Measurements from ENCODE around the gene ZNF768.
A peak's percentile ranks its signal among the peaks of the same experiment; 100 is the strongest.
"Not testable (repeated sequence)": the region's sequence is repeated elsewhere in the genome, so short reads cannot be mapped to it uniquely, and the experiment has no call there.

Gene ZNF768

DNA sequence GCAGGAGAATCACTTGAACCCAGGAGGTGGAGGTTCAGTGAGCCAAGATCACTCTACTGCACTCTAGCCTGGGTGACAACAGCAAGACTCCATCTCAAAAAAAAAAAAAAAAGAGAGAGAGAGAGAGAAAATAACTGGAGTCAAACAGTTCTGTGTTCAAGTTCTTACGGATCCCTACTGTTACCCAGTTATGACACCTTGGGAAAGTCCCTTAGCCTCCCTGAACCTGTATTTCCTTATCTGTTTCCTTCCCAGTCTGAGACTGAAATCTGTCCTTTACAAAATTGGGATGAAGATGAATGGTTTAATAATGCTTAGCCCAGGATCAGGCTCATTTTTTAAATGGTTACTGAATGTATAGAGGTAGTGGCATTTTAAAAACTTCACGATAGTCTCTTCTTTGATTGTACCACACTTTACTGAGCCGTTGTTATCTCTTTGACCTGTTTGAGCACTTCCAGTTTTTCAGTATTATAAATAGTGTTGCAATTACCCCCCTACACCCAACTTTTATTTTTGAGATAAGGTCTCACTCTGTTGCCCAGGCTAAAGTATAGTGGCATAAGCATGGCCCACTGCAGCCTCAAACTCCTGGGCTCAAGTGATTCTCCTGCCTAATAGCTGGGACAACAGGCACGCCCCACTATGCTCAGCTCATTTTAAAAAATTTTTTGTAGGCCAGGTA, 17.1 kb downstream of the ZNF768 start:
- no peak for DNase-seq

DNA sequence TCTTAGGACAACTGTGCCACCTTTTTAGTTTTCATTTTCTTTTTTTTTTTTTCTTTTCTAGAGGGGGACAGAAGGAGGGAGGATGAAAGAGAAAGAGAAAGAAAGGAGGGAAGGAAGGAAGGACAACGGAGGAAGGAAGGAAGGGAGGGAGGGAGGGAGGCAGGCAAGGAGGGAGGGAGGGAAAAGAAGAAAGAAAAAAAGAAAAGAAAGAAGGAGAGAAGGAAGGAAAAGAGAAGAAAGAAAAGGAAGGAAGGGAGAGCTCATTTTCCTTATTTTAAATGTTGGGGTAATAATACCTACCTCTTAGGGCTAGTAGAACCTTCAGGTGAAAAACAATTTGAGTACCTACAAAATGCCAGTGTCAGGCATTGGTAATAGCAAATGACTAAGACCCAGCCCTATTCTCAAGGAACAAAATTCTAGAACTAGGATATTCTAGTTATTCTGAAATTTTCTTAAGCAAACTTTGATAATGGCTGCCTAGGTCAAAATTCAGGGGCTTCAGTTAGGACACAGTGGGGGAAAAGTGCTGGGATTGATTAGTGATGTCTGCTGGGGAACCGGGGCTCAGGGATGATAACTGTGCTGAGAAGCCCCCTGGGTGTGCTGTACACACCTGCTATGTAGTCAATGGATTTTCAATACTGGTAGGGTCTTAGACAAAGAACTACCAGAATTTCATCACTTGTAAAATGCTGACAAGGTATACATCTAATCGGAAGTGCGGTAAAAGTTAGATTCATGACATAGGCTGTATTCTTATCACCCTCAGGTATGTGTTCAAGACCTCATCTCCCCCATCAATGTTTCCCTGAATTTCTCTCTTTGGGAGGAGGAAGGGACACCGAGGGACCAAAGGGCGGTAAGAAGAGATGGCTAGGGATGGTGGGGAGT, 22.7 kb downstream of the ZNF768 start:
- DNase-seq = no peak

DNA sequence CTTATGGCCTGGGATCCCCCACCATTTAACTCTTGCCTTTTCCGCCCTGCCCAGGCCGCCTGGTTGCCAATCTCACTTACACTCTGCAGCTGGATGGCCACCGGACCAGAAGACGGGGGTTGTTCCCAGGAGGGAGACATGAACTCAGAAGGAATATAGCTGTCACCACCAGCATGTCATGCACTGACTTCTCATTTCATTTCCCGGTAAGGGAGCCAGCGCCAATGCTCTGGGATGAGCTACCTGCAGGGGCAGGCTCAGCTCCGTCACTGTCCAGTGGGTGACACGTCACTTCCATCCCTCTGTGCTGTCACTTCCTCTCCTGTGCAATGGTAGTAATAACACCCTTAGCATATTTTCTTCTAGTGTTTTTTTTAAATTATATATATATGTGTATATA, 27.1 kb downstream of the ZNF768 start:
- no peak for DNase-seq

DNA sequence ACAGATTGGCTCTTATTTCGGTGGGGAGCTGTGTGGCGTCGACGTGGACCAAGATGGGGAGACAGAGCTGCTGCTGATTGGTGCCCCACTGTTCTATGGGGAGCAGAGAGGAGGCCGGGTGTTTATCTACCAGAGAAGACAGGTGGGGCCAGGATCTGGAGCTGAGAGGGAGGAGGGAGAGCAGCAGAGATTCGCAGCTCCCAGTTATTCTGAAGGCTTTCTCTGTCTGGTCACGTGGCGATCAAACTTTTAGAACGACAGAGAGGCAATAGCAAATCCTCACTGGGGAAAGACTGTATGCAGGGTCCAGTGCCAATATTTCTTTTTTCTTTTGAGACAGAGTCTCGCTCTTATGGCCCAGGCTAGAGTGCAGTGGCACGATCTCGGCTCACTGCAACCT, 31.7 kb downstream of the ZNF768 start:
- DNase-seq = no peak

DNA sequence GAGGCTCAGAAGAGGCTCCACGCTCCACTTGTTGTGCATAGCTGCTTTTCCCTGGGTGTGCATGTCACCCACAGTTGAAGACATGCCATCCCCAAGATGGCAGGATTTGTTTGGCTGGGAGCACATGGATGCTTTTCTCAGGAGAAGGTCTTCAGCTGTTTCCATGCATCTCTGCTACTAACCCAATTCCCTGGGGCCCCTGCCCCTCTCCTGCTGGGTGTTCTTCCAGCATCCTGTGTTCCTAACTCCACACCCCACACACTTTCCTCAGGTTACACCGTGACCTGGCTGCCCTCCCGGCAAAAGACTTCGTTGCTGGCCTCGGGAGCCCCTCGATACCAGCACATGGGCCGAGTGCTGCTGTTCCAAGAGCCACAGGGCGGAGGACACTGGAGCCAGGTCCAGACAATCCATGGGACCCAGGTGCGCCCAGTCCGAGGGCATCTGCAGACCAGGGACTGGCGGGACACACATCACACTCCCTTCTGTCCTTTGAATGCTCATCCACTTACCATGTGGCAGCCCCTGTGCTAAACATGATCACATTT, 32.4 kb downstream of the ZNF768 start:
- DNase-seq = no peak

DNA sequence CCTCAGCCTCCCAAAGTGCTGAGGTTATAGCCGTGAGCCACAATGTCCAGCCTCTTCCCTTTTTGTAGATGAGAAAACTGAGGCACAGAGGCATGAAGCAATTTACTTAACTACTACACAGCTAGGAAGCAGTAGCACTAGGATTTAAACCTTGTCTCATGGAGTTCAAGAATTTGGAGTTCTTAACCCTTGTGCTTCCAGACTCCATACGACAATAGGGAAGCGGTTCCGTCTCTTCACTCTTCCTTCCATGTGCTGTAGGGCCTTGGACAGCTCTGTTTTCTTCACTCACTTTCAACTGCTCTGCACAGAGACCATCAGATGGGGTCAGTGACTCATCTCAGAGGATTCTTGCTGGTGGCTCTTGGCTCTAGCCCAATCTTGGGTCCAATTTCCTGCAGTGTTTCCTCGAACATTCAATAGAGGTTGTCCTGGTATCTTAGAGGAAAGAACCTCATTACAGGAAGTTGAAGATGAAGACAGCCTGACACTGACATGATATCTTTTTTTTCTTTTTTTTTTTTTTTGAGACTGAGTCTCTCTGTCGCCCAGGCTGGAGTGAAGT, 34.5 kb downstream of the ZNF768 start:
- DNase-seq = peak in 2 of 6 experiments; percentile 11 to 13

DNA sequence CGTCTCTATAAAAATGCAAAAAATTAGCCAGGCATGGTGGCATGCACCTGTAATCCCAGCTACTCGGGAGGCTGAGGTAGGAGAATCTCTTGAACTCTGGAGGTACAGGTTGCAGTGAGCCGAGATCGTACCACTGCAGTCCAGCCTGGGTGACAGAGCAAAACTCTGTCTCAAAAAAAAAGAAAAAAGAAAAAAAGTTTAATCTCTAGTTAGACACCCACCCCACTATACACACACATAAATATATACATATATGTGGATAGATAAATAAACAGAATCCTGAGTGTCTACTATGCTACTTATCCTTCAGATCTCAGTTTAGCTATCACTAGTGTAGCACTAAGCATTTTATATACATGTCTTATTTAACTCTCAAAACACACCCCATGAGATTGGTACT, 35.1 kb downstream of the ZNF768 start:
- DNase-seq = no peak

DNA sequence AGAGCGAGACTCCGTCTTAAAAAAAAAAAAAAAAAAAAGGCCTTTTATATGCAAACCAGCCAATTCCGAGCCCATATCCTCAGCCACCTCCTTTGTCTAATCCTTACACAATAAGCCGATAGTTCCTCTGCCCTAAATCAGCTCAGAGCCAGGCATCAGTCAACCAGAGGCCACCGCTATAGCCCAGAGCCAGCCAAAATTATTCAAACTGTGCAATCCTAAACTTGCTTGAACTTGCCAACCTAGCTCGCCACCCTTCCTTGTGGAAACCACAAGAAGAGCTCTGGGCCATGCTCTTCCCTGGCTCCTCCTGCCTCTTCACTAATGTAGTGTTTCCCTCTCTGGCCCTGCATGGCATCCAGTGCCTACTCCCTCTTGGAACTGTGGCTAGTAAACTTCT, 36.2 kb downstream of the ZNF768 start:
- DNase-seq = no peak

DNA sequence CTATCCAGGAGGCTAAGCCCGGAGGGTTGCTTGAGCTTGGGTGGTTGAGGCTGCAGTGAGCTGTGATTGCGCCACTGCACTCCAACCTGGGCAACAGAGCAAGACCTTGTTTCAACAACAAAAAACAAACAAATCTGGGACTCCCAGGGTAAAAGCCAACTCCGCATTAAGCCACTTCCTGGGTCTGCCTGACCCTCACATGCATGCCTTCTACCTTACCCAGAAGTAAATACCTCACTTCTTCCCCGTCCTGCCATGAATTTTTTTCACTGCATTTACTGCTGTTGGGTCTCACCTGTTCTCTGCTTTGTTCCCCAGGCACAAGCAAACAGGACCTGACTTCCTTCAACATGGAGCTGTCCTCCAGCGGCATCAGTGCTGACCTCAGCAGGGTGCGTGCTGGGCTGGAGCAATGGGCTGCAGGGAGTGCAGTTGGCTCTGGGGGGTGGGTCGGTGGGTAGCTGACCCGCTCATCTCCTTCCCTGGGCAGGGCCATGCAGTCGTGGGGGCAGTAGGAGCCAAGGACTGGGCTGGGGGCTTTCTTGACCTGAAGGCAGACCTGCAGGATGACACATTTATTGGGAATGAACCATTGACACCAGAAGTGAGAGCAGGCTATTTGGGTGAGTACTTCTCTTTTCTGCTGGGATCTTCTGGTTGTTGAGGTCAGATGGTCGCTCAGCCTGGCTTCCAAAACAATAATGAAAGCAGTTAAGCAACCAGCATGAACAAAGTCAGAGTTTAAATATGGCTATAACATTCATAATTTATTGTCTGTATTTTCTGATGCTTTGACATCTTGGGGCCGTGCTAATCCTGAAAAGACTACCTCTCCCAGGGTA, 37.4 kb downstream of the ZNF768 start:
- DNase-seq = no peak

DNA sequence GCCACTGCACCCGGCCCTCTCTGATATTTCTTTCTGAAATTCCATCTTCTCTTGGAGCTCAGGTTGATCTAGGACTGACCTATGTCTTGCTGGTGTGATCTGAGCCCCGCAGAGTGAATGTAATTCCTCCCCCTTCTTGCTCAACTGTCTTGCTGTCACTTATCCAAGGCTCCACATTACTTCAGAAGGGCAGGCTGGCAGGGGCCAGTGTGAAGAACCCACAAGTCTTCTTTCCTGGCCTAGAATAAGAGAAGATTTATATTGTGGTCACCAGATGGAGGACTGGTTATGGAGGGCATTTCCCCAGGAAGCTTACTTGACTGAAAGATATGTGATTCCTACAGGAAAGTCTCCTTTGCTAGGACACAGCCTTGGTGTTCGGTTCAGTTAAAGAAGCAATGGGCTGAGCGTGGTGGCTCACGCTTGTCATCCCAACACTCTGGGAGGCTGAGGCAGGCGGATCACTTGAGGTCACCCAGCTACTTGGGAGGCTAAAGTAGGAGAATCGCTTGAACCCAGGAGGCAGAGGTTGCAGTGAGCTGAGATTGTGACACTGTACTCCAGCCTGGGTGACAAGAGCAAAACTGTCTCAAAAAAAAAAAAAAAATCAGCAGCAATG, 40.4 kb downstream of the ZNF768 start:
- DNase-seq = no peak

DNA sequence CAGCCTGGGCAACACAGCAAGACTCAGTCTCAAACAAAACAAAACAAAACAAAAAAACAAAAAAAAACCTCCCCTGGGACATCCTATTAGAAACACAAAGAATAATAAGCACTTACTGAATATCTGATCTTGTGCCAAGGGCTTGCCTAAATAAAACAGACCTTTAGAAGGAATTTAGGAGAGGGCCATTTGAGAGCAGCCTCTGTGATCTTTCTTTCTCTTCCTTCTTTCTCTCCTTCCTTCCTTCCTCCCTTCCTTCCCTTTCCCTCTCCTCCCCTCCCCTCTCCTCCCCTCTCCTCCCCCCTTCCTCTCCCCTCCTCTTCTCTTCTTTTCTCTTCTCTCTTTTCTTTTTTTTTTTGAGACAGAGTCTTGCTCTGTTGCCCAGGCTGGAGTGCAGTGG, 41.5 kb downstream of the ZNF768 start:
- no peak for DNase-seq

DNA sequence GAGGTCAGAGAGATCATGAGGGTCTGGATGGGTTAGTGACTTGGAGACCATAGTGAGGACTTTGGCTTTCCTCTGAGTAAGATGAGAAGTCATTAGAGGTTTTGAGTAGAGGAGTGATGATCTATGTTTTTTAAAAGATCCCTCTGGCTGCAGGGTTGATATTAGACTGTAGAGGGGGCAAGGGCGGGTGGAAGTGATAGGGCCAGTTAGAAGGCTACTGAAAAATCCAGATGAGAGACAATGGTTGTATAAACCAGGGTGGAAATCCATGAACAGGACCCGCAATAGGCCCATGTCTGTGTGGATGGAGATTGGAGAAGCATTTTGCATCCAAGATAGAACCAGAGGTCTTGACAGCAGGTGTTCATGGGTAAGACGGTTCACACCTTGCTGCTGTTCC, 44.0 kb downstream of the ZNF768 start:
- peak in 1 of 6 experiments; percentile 3 for DNase-seq

DNA sequence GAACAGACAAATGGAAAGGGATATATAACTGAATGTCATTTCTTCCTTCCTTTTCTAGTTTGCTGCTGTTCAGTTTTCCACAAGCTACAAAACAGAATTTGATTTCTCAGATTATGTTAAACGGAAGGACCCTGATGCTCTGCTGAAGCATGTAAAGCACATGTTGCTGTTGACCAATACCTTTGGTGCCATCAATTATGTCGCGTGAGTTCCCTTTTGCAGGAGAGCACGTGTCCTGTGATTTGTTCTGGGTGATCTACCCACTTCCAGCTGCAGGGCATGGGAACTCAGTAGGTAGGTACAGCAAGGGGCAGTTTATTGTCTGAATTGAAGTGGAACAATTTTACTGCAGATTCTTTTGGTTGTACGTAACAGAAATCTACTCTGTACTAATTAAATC, 45.0 kb downstream of the ZNF768 start:
- no peak for DNase-seq

DNA sequence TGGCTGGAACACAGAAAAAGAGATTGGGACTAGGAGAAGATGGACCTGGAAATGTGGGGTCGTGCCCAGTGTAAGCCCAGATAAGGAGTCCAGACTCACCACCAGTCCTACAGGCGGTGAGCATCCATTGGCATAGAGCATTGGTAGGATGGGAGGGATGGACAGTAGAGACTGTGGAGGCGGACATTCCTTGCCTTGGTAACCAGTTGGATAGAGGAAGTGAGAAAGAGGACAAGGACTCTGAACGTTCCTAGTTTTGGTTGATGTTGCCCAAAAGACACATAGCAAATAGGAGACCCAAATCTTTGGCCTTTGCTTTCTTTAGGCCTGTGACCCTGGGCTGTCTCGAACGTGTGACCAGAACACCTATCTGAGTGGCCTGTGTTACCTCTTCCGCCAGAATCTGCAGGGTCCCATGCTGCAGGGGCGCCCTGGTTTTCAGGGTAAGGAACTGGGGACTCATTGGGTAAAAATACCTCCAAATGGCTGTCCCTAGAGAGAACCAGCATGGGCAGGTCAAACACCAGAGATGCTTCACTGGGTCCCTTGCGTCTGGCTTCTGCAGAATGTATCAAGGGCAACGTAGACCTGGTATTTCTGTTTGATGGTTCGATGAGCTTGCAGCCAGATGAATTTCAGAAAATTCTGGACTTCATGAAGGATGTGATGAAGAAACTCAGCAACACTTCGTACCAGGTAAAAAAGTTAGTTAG, 47.4 kb downstream of the ZNF768 start:
- DNase-seq = no peak

DNA sequence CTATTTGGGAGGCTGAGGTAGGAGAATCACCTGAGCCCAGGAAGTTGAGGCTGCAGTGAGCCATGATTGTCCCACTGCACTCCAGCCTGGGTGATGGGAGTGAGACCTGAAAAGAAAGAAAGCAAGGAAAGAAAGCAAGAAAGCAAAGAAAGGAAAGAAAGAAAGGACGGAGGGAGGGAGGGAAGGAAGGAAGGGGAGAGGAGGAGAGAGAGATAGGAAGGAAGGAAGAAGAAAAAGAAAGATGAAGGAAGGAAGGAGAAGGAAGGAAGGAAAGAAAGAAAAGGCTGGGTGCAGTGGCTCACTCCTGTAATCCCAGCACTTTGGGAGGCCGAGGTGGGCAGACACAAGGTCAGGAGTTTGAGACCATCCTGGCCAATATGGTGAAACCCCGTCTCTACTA, 48.6 kb downstream of the ZNF768 start:
- DNase-seq = not testable (repeated sequence)

DNA sequence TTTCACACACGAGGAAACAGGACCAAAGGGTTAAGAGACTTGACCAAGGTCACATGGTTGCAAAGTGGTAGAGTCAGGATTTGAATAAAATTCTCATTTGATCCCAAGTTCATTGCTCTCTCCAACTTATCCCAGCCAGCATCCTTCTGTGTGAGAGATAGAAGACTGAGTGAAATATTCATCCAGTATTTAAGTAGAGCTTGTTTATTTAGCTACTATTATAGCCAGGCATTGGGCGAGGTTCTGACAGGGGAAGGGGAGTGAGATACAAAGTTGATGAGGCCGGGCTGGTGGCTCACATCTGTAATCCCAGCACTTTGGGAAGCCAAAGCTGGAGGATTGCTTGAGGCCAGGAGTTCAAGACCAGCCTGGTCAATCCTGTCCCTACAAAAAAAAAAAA, 49.4 kb downstream of the ZNF768 start:
- DNase-seq = no peak

DNA sequence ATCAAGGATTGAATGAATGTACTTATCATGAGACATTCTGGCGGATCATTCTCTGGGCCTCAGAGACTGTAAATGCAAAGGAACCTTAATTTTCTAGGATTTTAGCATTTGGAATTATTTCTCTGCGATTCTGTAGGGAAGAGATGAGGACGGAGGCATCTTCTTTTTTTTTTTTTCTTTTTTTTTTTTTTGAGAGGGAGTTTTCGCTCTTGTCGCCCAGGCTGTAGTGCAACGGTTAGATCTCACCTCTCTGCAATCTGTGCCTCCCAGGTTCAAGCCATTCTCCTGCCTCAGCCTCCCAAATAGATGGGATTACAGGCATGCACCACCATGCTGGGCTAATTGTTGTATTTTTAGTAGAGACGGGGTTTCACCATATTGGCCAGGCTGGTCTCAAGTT, 51.7 kb downstream of the ZNF768 start:
- no peak for DNase-seq

DNA sequence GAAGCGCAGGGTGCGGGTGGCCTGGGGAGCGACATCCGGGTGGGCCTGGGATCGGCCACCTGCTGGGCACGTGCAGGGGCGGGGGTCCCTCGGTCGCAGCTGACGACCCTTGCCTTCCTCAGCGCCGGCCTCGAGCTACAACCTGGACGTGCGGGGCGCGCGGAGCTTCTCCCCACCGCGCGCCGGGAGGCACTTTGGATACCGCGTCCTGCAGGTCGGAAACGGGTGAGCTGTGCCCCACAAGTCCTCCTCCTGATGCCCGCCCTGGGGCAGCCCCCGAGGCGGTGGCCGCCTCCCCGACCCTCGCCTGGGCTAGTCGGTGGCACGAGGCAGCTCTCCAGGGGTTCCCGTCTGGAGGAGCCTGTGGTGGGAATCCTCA, 52.3 kb downstream of the ZNF768 start:
- no peak for DNase-seq
